OCI-LY7 (cell line): ENCODE measurements around the gene SLC25A42.

Experiments
- EZH2phosphoT487 ChIP-seq: fragments of 200-600 bp; sonication (generic); IDR thresholded peaks from 2 replicates; pipeline ENCODE4 v1.6.1; 2018; ENCODE audit warnings: low read depth, borderline replicate concordance, mild to moderate bottlenecking, mixed run types, antibody characterized with exemption, low read length, moderate library complexity, mixed read lengths
- TF ChIP-seq, protein P1 (sequence below): fragments of 200-600 bp; sonication (generic); conservative IDR thresholded peaks from 2 replicates; pipeline ENCODE4 v1.5.1; 2014; ENCODE audit warnings: mild to moderate bottlenecking, antibody characterized with exemption, low read length, moderate library complexity, mixed read lengths

DNA sequence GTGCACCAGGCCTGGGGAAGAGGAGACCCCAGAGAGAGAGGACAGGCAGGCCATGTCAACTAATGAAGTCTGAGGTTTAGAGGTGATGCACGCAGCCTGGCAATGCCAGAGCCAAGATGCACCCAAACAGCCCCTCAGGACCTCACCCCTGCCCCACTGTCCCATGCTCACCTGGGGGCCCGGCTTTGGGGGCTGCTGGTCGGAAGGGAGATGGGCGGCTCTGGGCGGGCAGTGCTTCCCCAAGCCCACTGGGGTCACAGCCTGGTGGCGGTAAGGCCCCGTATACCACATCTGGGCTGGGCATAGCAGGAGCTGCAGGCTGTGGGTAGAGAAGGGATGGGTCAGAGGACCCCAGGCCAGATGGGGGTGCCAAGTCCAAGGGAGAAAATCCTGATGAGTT, 83.1 kb downstream of the SLC25A42 start:
- TF ChIP-seq, protein P1, sequence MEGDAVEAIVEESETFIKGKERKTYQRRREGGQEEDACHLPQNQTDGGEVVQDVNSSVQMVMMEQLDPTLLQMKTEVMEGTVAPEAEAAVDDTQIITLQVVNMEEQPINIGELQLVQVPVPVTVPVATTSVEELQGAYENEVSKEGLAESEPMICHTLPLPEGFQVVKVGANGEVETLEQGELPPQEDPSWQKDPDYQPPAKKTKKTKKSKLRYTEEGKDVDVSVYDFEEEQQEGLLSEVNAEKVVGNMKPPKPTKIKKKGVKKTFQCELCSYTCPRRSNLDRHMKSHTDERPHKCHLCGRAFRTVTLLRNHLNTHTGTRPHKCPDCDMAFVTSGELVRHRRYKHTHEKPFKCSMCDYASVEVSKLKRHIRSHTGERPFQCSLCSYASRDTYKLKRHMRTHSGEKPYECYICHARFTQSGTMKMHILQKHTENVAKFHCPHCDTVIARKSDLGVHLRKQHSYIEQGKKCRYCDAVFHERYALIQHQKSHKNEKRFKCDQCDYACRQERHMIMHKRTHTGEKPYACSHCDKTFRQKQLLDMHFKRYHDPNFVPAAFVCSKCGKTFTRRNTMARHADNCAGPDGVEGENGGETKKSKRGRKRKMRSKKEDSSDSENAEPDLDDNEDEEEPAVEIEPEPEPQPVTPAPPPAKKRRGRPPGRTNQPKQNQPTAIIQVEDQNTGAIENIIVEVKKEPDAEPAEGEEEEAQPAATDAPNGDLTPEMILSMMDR = no peak
- no peak for TF ChIP-seq EZH2phosphoT487
